HG03159 (cell line): ENCODE results near the gene HPCAL1.

Experiments used
- ATAC-seq: cut with Tn5 transposase; IDR thresholded peaks from one replicate; pipeline ENCODE4 v1.9.1; 2021; ENCODE audit warnings: mild to moderate bottlenecking, moderate library complexity; ENCODE audit not compliant: unreplicated experiment

The HPCAL1 gene

DNA sequence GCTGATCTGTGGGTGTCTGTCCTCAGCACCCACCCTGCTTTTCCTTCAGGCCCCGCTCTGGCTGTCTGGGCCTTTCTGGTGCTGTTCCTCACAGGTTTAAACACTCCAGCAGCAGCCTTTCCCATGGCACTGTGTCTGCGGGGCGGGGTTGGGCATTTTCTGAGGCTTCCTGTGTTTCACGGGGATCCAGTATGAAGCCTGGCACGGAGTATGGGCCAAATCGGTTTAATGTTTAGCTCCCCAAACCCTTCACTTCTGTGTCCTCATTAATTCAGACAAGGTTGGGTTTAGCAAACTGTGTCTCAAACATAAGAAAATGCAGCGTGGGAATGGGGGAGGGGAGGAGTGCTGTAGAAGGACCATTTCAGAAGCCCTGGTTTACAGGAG is 44.9 kb downstream of the HPCAL1 start:
- ATAC-seq, result no peak

DNA sequence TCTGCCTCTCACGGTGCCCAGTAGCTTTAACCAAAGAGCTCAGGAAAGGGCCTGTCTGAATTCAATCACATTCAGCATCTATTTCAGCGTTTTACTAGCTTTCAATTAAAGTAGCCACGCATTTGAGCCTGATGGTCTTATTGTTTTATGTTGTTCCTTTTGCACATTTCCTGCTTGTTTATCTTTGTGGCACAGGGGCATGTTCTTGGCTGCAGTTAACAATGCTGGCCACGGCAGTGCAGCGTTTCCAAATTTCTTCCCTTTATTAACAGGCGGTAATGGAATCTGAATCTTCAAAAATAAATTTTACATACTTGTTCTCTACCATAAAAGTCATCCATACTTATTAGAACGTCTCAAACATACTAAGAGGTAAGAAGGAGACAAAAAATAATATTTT is 46.2 kb downstream of the HPCAL1 start:
- ATAC-seq, result no peak

DNA sequence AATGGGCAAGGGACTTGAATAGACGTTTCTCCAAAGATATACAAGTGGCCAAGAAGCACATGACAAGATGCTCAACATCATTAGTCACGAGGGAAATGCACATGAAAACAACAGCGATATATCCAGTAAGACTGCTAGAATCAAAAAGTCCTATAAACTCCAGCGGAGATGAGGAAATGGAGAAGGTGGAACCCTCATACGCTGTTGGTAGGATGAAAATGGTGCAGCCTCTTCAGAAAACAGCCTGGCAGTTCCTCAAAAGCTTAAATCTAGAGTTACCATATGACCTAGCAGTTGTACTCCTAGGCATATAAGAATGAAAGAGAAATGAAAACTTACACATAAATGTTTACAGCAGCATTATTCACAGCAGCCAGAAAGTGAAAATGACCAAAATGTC is 48.1 kb downstream of the HPCAL1 start:
- no peak for ATAC-seq

DNA sequence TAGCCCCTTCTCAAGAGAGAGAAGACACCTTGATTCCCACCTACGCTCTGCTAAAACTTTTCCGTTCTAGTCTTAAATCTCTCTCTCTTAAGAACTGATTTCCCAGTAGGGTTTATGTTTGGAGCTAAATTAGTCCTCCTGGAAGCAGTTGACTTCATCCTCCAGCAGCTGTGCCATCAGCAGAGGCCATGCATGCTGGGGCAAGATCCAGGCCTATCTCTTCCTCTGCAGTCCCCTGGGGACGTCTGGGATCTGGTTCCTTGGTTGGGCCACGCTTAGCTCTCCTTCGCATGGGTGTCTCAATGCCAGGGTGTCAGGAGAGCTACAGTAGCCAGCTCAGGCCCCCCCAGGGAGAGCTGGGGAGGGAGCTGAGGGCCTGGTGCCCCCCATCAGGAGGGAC is 49.7 kb downstream of the HPCAL1 start:
- no peak for ATAC-seq

DNA sequence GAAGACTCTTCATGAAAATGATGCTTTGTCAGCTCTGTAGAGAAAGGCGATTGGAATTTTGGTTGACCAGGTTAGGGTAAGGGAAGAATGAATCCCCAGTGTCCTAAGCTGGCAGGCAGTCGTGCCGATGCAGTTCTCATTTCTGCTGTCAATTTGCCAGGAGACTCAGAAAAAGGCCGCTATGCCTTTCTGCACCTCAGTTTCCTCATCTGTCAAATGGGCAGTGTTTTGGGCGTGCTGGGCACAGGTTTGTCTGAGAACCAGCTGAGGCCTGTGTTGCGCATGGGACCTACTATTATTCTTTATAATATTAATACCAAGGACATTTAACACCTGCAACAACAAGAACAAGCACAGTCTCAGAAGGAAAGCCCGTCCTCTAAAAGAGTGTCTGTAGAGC is 50.3 kb downstream of the HPCAL1 start:
- no peak for ATAC-seq

DNA sequence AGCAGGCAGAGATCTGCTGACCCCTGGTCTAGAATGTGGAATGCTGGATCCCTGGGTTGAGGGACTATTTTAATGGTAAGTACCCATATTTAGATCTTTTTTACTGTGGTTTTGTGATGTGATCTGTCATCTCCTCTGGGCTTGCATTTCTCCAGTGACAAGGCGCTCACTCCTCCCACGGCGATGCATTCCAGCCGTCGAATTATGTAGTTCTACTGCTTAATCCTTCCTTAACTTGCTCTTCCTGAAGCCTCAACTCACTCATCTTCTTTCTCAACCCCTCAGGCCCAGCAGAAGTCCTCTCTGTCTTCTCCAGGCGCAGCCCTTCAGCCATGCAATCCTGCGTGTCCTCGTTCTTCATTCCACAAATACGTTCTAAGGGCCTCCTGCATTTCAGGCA is 51.2 kb downstream of the HPCAL1 start:
- no peak for ATAC-seq

DNA sequence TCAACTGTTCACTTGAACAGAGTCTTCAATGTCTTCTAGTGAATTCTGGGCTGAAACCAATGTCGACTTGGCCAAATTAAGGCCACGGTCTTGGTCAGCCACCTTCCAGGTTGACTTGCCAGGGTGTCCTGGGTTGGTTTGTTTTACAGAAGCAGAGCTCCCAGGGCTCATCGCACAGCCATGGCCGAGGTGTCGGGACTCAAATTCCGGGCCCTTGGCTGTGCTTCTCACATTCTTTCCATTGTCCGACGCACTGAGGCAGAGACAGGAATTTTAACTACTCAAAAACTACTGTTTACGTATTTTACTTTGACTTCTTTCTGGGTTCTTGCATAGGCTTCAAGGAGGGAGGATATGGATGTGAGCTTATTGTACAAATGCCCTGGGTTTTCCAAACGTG is 51.7 kb downstream of the HPCAL1 start:
- ATAC-seq, result no peak

DNA sequence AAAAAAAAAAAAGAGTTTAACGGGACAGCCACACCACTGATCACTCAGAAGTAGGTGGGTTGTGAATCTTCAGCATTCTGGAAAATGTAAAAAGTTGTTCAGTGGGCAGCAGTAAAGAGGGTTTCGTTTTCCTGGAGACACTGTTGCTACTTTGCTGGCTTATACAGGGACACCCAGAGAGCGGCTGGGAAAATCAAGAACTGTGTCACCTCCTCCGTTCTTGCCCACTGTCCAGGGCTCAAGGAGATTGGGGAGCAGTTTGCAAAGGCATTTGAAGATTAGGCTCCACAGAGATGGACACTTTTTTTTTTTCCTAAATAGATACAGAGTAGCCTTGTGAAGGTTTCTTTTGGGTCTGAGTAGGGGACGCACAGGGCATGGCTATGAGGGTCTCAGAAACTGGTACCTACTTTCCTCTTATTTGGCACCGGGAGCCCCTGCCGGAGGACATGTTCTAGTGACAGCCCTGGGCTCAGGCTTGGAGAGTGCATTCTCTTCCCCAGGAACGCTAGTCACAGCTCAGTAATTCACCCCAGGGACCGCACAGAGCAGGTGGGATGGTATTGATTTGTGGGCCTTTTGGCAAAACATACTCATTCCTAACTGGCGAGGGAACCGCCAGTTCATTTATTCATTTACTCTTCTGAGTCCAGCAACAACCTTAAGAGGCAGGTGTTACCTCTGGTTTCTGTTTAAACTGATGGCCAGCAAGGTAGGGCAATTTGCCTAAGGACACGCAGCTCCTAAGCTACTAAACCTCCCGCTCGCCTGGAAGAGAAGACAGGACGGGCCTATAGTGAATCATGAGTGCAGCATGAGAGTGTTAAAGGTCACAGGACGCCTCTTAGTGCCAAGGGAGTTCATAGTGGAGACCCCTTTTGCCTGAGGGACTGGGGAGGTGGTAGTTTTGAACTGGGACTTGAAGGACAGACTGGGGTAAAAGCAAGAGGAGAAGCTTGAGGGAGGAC is 53.1 kb downstream of the HPCAL1 start:
- ATAC-seq, result no peak

DNA sequence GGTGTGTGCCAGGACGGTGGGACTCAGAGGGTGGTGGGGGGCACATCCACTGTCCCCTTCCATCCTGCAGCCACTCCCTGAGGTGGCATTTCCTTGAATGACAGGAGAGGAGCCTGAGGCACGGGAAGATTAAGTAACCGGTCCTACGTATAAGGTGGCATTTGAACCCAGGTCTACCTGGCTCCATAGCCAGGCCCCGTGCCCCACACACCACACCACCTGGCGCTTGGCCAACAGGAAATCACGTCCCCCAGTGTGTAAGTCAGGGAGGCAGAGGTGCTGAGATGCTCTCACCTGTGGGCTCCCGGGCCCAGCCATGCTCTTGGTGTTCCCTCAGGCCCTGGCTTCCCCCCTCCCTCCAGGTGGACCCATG is 53.7 kb downstream of the HPCAL1 start:
- ATAC-seq, result no peak

DNA sequence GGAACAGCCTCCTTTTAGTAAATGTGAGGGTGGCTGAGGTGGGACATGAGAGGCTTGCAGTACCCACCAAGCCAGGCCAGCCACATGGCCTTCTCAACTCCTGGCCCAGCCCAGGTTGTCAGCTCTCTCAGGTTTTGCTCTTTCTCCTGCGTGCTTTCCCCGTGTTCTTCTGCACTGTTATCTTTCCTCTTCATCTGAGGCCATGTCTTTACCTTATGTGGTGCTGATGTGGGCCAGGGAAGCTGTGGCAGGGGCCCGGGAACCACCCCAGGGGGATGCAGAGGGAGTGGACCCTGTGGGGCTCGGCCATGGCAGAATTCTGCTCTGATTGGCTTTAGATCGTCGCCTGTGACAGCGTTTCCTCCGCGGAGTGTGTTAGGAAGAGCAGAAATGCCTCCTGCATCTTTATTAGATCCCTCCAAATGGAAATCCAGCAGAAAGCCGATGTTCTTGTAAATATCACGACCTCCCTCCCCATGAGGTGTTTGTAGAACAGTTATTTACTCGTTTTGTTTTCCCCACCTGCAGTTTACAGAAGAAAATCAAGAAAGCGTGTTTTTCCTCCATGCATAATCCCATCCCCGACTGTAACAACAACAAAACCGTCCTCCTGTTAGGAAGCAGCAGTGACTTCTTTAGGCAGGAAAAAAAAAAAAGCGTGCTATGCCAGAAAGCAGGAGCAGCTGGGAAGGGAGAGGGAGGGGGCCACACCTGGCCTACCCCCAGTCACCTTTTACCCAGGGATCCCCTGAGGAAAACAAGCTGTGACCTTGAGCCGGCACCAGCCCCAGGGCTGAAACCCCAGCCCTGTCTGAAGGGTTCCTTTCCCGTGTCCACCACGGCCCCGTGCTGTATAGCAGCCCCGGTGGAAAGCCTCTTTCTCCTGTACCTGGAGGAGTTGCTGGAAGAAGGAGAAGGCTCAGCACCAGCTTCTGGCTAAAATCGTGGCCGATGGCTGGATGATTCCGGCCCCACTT is 54.8 kb downstream of the HPCAL1 start:
- no peak for ATAC-seq

DNA sequence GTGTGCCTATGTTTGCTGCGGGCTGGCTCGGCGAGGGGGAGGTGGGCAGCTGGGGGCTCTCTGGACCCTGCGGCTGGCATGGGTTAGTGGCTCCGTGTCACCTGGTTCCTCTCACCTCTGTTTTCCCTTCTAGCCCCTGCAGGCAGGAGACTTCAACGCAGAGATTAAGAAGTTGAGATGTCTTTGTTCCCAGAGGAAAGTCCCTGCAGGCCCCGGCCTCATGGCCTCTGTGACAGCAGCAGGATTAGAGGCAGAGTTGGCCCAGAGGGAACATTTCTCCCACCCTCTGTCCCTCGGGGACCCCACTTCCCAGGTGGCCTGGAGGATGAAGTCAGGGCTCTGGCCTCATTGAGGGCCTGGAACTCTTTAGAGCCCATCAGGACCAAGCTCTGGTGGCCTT is 56.5 kb downstream of the HPCAL1 start:
- no peak for ATAC-seq

DNA sequence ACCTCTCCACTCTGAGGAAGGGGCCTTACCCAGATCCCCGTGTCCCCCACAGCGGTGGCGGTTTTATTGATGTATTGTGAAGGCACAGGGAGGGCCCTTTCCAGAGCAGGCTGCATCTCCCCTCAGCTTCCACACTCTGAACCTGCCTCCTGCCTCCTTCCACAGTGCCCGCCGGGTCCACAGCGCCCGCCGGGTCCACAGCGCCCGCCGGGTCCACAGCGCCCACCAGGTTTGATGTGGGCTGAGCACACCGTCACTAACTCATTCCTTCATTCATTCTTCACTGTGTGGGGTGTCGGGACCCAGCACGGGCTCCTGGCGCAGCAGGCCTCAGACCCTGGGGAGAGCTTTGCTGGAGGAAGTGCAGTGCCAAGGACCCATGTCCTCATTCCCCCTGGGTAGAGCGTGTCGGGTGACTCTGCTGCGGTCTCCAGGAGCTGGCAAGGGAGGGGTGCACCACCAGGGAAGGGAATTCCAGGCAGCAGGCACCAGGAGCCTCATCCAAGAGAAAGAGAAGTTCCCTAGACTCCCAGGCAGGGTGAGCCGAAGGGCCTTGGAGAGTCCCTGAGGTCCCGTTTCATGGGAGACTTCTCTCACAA is 57.1 kb downstream of the HPCAL1 start:
- ATAC-seq, result no peak

DNA sequence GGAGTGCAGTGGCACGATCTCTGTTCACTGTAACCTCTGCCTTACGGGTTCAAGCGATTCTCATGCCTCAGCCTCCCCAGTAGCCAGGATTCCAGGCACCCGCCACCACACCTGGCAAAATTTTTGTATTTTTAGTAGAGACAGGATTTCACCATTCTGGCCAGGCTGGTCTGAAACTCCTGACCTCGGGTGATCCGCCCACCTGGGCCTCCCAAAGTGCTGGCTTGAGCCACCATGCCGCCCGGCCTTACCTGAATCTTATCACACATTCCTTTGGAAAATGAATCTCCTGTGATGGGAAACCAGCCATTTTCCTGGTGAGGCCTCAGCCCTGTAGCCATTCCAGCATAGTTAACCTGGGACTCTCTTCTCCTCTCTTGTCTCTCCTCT is 57.8 kb downstream of the HPCAL1 start:
- no peak for ATAC-seq

DNA sequence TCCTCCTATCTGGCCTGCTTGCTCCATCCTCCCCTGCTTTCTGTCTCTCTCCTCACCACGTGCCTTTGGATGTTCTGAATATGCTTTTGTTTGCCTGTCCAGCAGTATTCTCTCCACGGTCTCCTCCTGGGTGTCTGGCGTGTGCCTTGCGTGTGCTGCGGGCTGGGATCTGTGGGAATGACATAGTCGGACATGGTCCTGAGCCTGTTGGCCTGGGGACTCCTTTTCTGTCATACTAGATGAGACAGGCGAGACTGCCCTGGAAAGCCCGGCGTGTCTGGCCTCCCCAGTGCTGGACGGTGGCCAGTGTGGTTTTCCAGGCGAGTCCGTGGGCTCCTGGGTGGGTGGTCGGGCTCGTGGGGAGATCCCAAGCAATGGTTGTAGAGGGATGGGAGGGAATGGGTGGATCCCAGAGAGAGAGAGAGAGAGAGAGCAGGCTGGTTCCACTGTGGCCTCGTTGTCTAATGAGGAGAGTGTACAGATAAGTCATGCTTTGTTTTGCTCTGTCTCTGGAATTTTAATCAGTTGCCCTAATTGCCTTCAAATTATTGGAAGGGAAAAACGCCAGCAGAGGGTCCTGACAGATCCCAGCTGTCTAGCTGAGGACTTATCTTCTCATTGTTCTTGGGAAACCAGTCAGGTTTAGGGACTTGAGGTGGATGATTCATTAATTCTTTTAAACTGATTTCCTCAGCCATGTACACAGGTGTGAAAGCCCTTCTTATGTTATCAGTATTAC is 58.3 kb downstream of the HPCAL1 start:
- ATAC-seq, result no peak

DNA sequence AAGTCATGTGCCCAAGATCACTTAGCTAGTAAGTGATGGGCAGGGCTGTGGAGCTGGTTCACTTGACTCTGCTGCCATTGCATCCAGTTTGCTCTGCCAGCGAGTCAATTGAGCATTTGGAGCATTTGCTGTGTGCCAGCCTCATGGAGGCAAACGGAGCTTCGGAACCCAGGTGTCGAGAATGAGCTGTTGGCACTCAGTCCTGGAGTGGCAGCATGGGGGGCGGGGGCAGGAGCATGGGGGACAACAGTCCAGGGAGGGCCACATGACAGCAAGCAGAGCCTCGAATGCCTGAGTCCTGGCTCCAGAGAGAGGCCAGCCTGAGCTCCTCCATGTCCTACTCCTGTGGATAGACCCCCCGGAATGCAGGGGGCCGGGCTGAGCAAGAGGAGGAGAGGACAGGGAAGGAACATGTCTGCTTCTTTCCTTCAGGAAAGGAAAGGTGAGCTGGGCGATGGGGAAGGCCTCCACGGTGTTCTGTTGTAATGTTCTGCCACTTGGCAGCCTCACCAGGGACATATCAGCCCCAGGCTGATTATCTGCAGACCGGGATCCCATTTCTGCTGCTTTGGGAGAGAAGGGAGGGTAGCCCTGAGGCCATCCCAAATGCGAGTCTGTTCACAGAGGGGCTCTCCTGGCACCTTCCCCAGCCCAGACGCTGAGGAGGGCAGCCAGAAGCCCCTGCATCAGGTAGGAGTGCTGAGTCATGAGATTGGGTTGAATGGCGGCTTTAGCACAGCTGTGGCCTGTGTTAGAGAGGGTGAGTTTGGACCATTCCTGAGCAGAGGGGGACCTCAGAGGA is 59.6 kb downstream of the HPCAL1 start:
- ATAC-seq, result no peak

DNA sequence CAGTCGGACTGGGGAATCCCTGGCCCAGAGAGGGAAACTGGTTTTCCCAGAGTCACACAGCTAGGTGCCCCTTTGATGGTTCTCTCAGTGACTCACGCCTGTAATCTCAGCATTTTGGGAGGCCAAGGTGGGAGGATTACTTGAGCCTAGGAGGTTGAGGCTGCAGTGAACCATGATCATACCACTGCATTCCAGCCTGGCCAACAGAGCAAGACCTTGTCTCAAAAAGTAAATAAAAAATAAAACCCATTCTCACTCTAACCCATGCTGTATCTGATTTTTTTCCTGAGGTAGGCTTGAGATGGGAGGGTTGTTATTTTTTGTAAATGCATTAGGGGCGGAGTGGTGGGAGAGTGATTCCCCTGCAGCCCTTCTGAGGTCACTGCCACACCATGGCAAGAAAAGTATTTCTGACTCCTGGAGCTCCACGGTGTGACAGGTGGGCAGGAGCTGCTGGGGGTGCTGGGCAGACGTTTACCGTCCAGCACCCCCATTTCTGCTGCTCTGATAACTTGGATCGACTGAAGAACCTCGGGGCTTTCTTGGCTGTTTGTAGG is 60.3 kb downstream of the HPCAL1 start:
- no peak for ATAC-seq

DNA sequence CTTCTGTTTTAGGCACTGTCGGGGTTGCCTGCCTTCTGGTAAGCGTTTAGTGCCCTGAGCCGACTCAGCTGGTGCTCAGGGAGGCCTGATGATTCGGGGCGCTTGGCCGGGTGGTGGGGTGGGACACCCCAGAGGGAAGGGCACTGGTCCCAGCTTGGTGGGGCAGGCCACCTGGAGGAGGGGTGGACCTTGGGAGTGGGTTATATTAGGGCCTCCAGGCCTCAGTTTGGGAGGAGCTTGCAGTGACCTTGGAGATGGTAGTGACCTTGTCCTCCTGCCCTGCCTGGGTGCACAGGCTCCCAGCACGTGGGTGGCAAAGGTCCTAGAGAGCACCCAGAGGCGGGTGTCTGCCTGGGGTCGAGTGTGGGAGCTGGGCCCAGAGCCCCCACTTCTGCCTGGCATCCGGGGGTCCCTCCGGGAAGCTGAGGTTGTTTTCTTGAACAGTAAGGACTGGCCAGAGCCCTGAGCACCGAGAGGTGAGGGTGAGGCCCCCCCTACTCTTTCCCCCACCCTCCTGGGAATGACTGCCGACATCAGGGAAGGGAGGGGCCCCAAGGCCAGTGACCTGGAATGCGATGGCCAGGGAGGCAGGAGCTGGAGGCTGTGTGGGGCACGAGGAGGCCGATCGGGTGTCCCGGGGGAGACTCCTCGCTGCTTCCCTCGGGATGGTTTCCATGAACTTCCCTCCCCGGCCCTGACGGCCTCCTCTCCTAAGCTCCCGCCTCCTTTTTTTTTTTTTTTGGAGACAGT is 61.3 kb downstream of the HPCAL1 start:
- ATAC-seq, result no peak

DNA sequence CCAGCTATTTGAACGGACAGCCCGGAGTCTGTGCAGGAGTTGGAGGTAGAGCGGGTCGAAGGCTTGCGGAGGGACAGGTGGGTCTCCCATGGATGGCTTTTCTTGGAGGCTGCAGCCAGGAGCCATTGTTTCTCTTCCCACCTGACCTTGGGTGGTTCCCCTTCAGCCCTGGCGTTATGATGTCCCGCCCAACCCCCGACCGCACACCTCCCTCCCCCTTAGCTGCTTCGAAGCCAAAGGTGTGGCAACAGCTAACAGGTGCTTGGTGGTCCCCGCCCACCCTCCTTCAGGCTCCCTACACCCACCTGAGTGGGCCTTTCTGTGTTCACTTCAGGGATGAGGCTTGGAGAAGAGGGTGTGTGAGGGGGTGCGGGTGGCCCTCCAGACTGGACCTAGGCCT is 62.7 kb downstream of the HPCAL1 start:
- no peak for ATAC-seq
